ENCODE measurements around the gene LKAAEAR1.
"Not testable (repeated sequence)": the region's sequence is repeated elsewhere in the genome, so short reads cannot be mapped to it uniquely, and the experiment has no call there.

The LKAAEAR1 gene

GRCh38 chr20:64083804-64084684 is at the start of gene LKAAEAR1:
Gene LKAAEAR1, minus strand, starts transcription at chr20:64084398. Its CDS starts 179 bp downstream, at chr20:64084219.
- DNase-seq, result no peak

- peak; percentile 36 for DNase-seq
These were observed 47.2 kb upstream of the LKAAEAR1 start for GRCh38 chr20:64131406-64131805.

GRCh38 chr20:64130876-64131275 is 46.7 kb upstream of the LKAAEAR1 start:
- DNase-seq, result no peak

GRCh38 chr20:64130271-64130670 is 46.1 kb upstream of the LKAAEAR1 start:
- no peak for DNase-seq

- no peak for DNase-seq
These were observed 45.1 kb upstream of the LKAAEAR1 start for GRCh38 chr20:64129146-64129782.

- not testable (repeated sequence) for DNase-seq
These were observed 39.3 kb upstream of the LKAAEAR1 start for GRCh38 chr20:64123517-64123916.

GRCh38 chr20:64122927-64123326 is 38.7 kb upstream of the LKAAEAR1 start:
- not testable (repeated sequence) for DNase-seq

GRCh38 chr20:64121586-64121985 is 37.4 kb upstream of the LKAAEAR1 start:
- DNase-seq, result no peak

GRCh38 chr20:64119681-64120341 is 35.6 kb upstream of the LKAAEAR1 start:
- DNase-seq, result no peak

GRCh38 chr20:64119301-64119680 is 35.1 kb upstream of the LKAAEAR1 start:
- no peak for DNase-seq

GRCh38 chr20:64117432-64117777 is 33.2 kb upstream of the LKAAEAR1 start:
- DNase-seq, result not testable (repeated sequence)

- no peak for DNase-seq
These were observed 32.6 kb upstream of the LKAAEAR1 start for GRCh38 chr20:64116541-64117431.

- DNase-seq, result no peak
These were observed 31.8 kb upstream of the LKAAEAR1 start for GRCh38 chr20:64116016-64116415.

GRCh38 chr20:64115171-64115911 is 31.1 kb upstream of the LKAAEAR1 start:
- DNase-seq, result no peak

- DNase-seq, result no peak
These were observed 30.3 kb upstream of the LKAAEAR1 start for GRCh38 chr20:64114356-64114971.

- no peak for DNase-seq
These were observed 29.7 kb upstream of the LKAAEAR1 start for GRCh38 chr20:64113796-64114355.

GRCh38 chr20:64113444-64113775 is 29.2 kb upstream of the LKAAEAR1 start:
- no peak for DNase-seq

- DNase-seq, result no peak
These were observed 28.7 kb upstream of the LKAAEAR1 start for GRCh38 chr20:64112691-64113443.

GRCh38 chr20:64111841-64112641 is 27.8 kb upstream of the LKAAEAR1 start:
- DNase-seq, result no peak

Measured in DMS153 (cell line).